DMS79 (cell line): ENCODE data around the gene OR6T1.

Source experiments
- DNase-seq: peaks from one replicate; lab custom pipeline; 2025; lab: John Stamatoyannopoulos, UW

Gene OR6T1, protein sequence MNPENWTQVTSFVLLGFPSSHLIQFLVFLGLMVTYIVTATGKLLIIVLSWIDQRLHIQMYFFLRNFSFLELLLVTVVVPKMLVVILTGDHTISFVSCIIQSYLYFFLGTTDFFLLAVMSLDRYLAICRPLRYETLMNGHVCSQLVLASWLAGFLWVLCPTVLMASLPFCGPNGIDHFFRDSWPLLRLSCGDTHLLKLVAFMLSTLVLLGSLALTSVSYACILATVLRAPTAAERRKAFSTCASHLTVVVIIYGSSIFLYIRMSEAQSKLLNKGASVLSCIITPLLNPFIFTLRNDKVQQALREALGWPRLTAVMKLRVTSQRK

DNA sequence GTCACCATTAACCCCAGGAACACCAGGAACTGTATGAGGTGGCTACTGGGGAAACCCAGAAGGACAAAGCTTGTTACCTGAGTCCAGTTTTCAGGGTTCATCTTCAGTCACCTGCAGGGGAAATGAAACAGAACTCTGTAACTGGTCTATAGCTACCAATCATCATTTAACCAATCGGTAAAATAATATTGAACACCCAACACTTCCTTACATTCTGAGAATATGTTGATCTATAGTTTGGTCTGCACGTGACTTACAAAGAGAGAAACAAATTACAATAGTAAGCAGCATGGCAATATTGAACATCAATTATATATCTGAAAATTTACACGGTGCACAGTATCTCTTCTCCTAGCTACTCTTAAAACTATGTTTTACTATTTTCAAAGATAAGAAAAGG is at the start of gene OR6T1:
TSS of gene OR6T1 (minus strand) at position 101 of the 400 bp plus-strand sequence. CDS start at position 101, 0 bp downstream.
- no peak for DNase-seq

DNA sequence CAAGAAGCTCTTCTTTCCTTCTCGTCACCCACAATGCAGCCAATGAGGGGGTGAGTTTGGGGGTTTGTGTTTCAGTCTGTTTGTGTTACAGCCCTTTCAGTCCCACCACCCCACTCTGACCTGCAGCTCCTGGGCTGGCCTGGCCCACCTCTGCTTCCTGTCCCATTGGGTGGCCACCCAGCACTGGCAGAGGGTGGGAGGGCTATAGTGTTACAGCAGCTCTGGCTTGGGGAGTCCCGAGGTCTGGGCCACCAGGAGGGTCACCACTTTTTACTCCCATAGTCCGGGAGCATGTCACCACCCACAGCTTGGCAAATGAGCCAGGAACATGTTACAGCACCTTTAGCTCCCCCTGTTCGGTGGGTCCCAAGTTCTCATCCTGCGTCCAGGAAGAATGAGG is 35.7 kb upstream of the OR6T1 start:
- DNase-seq, result no peak

DNA sequence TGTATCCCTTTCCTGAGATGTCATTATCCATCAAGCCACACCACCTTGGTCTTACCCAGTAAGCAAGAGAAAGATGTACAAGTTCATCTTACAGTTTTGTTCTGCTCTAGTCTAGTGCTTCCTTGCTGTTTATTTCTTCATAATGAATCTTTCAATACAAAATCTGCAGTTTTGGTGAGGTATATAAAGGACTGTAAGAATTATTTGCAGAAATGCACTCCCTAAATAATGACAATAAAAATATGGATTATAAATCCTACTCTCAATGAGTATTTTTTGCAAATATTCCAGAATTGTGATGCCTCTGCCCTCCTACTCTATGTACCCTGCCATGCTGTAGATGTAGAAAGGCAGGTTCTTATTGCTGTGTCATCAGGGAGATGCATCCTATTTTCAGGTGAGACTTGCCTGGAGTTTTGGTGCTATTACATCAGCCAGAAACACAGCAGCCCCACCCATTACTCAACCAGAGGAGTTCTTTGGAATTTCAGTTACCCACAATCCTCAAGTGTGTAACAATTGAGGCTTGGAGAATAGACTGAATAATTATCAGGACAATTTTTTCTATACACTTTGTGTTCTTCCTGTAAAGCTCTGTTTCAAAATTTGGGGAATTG is 34.2 kb upstream of the OR6T1 start, which contains the start of gene OR10S1:
TSS of gene OR10S1 (minus strand) at position 51 of the 617 bp plus-strand sequence. CDS start 117 bp downstream, outside the sequence.
- DNase-seq, result no peak

DNA sequence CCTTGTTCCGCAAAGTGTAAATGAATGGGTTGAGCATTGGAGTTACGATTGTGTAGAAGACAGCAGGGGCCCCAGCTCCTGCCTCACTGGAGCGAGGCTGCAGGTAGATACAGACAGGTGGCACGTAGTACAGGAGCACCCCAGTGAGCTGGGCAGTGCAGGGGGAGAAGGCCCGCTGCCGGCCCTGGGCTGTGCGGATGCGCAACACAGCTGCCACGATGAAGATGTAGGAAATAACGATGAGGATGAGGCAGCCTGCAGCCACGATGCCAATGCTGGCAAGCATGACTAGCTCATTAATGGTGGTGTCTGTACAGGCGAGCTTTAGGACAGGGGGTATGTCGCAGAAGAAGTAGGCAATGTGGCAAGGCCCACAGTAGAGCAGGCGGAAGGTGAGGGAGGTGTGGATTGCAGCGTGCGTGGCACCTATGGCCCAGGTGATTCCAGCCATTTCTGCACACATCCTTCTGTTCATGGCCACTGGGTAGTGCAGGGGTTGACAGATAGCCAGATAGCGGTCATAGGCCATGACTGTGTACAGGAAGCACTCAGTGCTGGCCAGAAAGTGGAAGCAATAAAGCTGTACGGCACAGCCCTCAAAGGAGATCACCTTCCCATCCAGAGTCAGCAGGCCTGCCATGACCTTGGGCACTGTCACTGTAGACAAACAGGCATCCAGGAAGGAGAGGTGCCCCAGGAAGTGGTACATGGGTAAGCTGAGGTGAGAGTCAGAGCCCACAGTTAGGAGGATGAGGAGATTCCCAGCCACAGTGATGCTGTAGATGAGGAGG is 33.3 kb upstream of the OR6T1 start:
- DNase-seq, result no peak

DNA sequence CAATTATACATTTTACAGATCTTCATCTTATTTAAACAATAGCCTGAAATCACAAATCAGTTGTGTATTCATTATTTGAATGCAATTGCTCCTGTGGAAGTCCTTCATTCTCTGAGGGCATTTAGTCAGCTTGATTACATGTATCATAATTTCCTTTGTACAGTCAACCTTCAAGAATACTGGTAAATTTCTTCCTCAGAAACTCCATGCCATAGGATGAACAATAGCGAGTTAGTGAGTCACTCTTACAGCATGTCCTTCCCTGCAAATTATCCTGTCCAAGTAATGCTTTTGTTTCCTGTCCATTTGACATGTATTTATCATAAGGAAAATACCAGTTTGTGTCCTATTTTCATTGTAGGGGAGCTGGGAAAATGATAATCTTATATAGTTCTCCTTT is 30.2 kb upstream of the OR6T1 start:
- DNase-seq, result no peak

DNA sequence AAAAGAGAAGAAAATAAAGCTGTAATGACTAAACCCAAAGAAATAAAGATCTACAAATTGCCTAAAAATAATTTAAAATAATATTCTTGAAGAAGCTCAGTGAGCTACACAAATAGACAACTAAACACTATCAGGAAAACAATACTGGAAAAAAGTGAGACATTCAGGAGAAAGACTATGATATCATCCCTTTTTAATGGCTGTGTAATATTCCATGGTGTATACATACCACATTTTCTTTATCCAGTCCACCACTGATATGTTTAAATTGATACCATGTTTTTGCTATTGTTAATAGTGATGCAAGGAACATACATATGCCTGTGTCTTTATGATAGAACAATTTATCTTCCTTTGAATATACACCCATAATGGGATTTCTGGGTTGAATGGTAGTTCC is 13.1 kb upstream of the OR6T1 start:
- no peak for DNase-seq

DNA sequence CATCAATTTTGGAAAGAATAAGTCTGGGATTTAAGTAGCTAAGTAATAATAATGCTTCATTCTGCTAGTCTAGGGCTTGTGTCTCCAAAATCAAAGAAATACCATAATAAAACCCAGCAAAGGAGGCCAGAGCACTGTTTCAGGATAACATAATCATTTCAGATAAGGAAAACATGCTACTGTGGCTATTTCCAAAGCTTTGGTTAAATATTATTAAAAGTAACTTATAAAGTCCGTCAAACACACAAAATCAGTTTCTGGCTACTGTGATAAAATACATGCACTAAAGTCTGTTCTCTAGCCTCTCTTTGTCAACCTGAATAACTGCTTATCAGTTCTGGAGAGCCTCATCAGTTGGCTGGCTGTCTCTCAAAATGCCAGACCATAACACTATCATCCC is 1.5 kb upstream of the OR6T1 start:
- no peak for DNase-seq

DNA sequence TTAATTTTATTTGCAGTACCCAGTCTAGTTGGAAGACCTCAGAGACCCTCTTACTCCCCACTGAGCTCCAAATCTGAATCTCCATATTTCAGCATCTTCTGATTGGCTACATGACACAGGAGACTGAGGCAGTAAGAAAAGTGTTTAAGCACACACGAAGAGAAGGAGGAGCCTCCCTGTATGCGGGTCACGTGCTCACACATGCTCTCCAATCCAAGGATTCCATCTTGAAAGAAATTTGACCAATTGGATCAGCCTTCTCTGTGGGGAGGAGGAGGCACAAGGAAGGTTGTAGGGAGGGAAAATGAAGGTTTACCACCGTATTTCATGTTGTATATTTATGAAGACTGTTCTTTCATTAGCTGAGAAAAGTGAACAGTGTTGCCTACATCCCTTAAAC is 1.2 kb downstream of the OR6T1 start:
- DNase-seq, result no peak

DNA sequence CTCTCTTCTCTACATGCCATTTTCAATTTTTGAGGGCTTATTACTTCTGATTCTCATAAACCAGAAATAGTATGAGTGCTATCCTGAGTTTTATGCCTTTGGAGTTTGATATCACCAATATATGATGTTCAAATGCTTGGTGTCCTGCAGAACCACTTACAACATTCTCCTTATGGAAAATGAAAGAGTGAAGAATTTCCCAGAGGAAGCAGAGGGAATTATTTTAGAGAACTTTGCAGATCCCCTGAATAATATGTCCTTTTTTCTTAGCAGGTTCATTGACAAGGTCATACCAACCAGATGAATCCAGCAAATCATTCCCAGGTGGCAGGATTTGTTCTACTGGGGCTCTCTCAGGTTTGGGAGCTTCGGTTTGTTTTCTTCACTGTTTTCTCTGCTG is 4.3 kb downstream of the OR6T1 start, which contains the start of gene OR4D5:
TSS of gene OR4D5 (plus strand) at position 301 of the 400 bp plus-strand sequence. CDS start at position 301, 0 bp downstream.
- DNase-seq, result no peak

DNA sequence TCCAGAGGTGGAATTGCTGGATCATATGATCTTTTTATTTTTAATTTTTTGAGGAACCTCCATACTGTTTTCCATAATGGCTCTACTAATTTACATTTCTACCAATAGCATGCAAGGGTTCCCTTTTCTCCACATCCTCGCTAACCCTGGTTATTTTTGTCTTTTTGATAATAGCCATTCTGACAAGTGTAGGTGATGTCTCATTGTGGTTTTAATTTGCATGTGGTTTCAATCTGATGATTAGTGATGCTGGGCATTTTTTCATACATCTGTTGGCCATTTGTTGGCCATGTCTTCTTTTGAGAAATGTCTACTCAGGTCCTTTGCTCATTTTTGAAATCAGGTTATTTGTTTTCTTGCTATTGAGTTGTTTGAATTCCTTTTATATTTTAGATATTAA is 19.6 kb downstream of the OR6T1 start:
- no peak for DNase-seq

DNA sequence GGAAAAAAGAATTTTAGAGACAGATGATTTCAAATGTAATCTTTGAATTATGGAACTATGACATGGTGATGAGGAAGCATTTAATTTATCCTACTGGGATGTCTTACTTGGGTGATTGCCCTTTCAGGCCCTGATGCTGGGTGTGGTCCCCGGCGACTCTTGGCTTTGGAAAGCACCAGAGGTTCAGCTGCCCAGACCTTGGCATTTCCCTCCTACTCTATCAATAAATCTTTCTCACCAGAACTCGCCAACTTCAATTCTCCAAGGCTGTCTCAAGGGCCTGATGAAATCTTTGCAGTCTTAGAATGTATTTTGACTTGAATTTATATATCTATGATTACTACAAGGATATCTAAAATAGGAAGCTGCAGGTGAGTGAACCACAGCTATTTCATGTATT is 22.7 kb downstream of the OR6T1 start:
- DNase-seq, result no peak

DNA sequence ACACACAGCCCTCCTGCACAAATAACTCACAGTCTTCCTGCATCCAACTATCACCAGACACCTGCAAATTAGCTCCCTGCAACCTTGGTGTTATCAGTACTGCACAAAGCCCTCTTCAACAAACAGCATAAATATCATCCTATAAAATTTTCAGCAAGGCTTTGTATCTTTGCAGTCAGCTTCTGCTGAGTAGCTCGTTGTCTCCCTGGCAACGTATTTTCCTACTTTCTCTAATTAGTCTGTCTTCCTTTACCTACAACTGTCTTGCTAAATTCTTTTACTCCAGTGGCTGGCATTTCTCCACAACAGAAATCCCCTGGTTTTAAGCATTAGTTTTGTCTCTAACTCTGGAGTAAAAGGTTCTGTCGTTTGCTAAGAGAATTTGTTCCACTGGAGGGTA is 37.8 kb downstream of the OR6T1 start:
- no peak for DNase-seq

DNA sequence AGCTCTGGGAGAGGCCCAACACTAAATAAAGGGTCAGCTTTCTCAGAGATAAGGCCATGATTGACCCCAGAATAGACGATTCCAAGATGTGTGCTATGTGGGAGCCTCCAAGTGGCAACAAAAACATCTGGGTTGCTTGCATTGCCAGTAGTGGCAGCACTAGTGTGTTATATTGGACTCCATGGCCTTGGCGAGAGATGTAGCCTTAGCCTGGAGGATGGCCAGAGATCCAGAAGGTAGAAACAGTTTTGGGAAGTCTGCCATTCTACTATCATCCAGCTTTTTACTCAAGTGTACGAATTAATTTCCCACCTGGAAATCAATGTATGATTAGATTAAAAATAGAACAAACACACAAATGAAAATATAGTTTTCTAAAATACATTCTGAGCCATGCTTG is 38.7 kb downstream of the OR6T1 start:
- no peak for DNase-seq

DNA sequence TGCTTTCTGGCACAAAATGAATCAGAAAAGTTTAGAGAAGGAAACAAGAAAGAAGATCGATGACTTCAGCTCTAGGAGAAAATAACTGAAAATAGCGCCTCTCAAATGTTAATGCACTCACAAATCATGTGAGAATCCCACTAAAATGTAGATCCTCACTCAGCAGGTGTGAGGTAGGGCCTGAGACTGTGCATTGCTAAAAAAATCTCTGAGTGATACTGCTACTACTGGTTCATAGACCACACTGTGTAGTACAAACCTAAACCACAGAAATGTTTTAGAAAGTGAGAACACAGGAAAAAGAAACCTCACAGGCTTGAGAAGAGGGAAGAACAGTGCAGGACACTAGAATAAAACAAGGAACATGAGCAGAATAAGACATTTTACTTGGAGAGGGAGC is 39.7 kb downstream of the OR6T1 start:
- DNase-seq, result no peak

DNA sequence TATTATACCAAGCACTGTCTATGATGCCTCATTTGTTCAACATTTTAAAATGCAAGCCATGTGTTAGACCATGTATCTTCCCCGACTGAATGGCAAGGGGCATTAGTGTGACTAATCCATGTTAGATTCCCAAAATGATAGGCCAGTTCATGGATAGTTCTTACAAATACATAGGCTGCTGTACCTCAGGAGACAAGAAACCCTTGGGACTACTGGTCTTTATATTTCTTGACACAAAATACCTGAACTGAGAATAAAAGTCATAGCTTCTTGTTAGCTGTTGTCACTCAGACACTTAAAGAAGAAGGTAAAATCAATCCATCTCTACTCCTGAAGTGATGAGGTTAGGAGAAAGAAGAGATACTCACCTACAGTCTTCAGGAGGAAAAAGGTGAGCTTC is 41.8 kb downstream of the OR6T1 start, which contains the start of gene OR8D4:
TSS of gene OR8D4 (plus strand) at position 301 of the 400 bp plus-strand sequence. CDS start 4,265 bp downstream, outside the sequence.
- DNase-seq, result no peak

DNA sequence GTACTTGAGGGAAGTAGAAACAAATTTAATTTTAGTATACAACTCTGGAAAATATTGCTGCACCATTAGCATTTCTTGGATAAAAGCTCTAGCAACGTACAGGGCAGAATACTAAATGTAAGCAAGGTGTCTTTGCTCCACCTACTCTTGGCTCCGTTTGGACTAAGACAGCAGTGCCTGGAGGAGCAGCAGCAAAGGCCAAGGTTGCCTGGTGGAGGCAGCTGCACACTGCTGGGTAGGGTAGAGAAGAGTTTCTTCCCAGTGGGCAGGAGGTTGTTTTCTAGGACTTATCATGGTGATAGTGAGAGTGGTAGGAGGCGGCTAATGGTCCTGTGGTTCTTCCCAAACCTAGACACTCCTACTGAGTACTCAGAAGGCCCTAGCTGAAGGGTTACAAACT is 43.8 kb downstream of the OR6T1 start:
- no peak for DNase-seq
